Panc1 (cell line): Measurements from ENCODE around the gene RRAGC. TPM values are rescaled to one million over a fixed set of nuclear protein-coding genes. Genes with fewer than 3 reads are reported as not detected.

ENCODE experiments used
- ATAC-seq: fragments of 200-7000 bp; cut with Tn5 transposase; 2 replicates; pipeline ENCODE4 v1.9.1; 2020; ENCODE audit warnings: mild to moderate bottlenecking, moderate library complexity
- BruUV-seq: library from RNA; stranded (reverse); fragments of 400-500 nt; replicated peaks from 2 replicates; lab custom pipeline; 2021; lab: Mats Ljungman, UMichigan
- CTCF ChIA-PET: fragments of 300-600 bp; sonication (Branson Sonifier 250); formaldehyde crosslinking; loops from one replicate; lab custom pipeline; 2022; ENCODE audit warnings: antibody characterized with exemption; lab: Charles Lee
- POLR2A ChIA-PET: fragments of 300-600 bp; sonication (Branson Sonifier 250); formaldehyde crosslinking; loops from one replicate; lab custom pipeline; 2022; ENCODE audit warnings: antibody characterized with exemption; lab: Charles Lee
- DNase-seq: peaks from one replicate; pipeline ENCODE4 v3.0.0-alpha.2; 2010; ENCODE audit warnings: low read depth, low spot score
- H3K27ac ChIP-seq: 2 replicates; pipeline ENCODE4 v1.5.1; 2011; ENCODE audit warnings: mild to moderate bottlenecking, low read length, inconsistent platforms
- H3K27me3 ChIP-seq: fragments of 200-500 bp; sonication (Bioruptor generic); 2 replicates; pipeline ENCODE4 v1.6.0; 2014; ENCODE audit warnings: low read length, inconsistent platforms; ENCODE audit not compliant: control insufficient read depth, insufficient read depth
- H3K36me3 ChIP-seq: fragments of 200-500 bp; sonication (Bioruptor generic); 2 replicates; pipeline ENCODE4 v1.5.1; 2014; ENCODE audit warnings: inconsistent platforms, mild to moderate bottlenecking, low read length, moderate library complexity; ENCODE audit not compliant: control insufficient read depth, insufficient read depth
- H3K4me1 ChIP-seq: 2 replicates; pipeline ENCODE4 v1.5.1; 2011; ENCODE audit warnings: inconsistent platforms, mild to moderate bottlenecking, low read length, moderate library complexity; ENCODE audit not compliant: control insufficient read depth, insufficient read depth
- H3K4me3 ChIP-seq, 2 experiments: 2 replicates each; pipeline ENCODE4 v1.5.1; 2011 to 2012; ENCODE audit warnings: low read depth in 2 of 2, low read length in 2 of 2, mild to moderate bottlenecking in 2 of 2, inconsistent platforms in 1 of 2, moderate library complexity in 1 of 2
- H3K9me3 ChIP-seq: fragments of 200-500 bp; sonication (Bioruptor generic); 2 replicates; pipeline ENCODE4 v1.5.1; 2014; ENCODE audit warnings: low read depth, mild to moderate bottlenecking, inconsistent platforms, low read length, moderate library complexity; ENCODE audit not compliant: control insufficient read depth, insufficient read depth
- POLR2AphosphoS5 ChIP-seq: IDR thresholded peaks from 2 replicates; pipeline ENCODE4 v1.6.1; 2012; ENCODE audit warnings: mild to moderate bottlenecking, low read depth, low read length, moderate library complexity
- SIN3A ChIP-seq: IDR thresholded peaks from 2 replicates; pipeline ENCODE4 v1.6.1; 2012; ENCODE audit warnings: low read depth, mild to moderate bottlenecking, low read length, moderate library complexity, borderline replicate concordance; ENCODE audit not compliant: insufficient read depth
- TCF7L2 ChIP-seq: IDR thresholded peaks from 2 replicates; pipeline ENCODE4 v1.6.1; 2011; ENCODE audit warnings: mild to moderate bottlenecking, low read depth, low read length, inconsistent platforms
- in situ Hi-C: cut with HindIII; loops from 2 replicates; pipeline ENCODE4 v1.10.0; 2016; ENCODE audit warnings: low sequenced_read_pairs, low pct_unique_long_range_greater_than_20kb
- intact Hi-C: fragments of 100-400 bp; cut with micrococcal nuclease; formaldehyde crosslinking; loops from one replicate; pipeline ENCODE4 v1.10.0; 2022; ENCODE audit not compliant: unreplicated experiment
- total RNA-seq: library from RNA; stranded (reverse); gene quantifications from one replicate; pipeline ENCODE4 v1.2.1, GENCODE V29; 2021; ENCODE audit not compliant: unreplicated experiment
- TF ChIP-seq, protein P1 (sequence below), 2 experiments: IDR thresholded peaks; 2 replicates each; pipeline ENCODE4 v1.6.1; 2011 to 2012; ENCODE audit warnings: low read depth in 2 of 2, control low read depth in 1 of 2, low read length in 1 of 2, mild to moderate bottlenecking in 1 of 2, moderate library complexity in 1 of 2; ENCODE audit not compliant: insufficient read depth in 1 of 2
- TF ChIP-seq, protein P2 (sequence below): fragments of 450-650 bp; IDR thresholded peaks from 2 replicates; pipeline ENCODE4 v1.5.1; 2017; ENCODE audit warnings: mild to moderate bottlenecking

Gene RRAGC
- total RNA-seq, 1 experiment from 2014 or later: 44.3 TPM

DNA sequence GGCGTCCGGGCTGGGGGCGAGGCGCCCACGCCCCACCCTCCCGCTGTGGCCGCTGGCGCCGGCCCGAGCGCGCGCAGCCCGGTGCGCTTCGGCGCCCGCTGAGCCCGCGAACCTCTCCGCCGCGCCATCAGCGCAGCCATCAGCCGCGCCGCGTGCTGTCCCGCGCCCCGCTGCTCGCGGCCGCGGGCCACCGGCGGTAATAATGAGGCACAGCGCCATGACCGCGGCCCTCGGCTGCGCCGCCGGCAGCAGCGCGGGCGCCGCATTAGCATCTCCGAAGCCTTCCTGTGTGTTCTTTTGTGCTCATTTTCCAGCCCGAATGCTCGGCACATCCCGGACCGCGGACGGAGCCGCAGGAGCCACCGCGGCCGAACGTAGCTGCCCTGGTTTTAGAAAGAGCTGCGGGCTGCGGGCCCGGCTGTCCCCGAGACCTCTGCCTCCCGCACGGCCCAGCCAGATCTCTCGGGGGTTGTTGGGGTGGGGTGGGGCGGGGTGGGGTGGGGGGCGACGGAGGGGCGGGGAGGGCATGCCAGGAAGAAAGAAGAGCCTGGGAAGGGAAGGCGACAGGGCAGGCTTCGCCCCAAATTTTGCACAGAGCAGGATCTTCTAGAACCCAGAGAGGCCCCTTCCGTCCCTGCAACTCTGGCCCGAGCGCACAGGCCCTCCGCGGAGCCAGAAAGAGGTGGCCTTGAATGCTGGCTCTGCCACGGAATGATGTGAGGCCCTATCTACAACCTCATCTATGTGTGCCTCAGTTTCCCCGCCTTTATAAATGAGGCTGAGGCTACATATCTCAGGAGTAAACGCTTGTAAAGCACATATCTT is 55.3 kb downstream of the RRAGC start:
- POLR2A ChIA-PET: no interaction called here
- ATAC-seq: peak; percentile 70

DNA sequence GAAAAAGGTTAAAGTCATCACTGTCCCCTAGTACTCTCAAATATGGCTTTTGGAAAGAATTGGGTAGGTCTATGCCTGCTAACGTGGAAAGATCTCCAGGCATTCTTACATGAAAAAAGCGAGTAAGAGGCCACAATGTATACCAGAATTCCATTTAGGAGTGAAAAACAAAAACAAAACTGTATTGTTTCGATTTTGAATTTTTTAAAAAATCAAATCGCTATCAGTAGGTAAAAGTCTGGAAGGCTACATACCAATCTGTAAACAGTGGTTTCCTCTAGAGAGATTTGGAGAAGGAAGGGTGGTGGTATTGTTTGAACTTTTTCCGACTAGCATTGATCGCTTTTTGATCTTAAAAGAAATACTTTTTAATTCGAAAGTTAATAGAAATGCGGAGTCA is 55.9 kb downstream of the RRAGC start:
- intact Hi-C loops (no loop called here), in situ Hi-C loops (no loop called here)
- no TSS peak for BruUV-seq
- no peaks in the 10 kb centered on the region for H3K36me3 ChIP-seq
- ATAC-seq: no peak; the same call in 1 of the 2 replicates
- ChIA-PET CTCF (no interaction called here), POLR2A (no interaction called here)
- no peak for DNase-seq
- peaks cover 33% of the 10 kb centered on the region for H3K27me3 ChIP-seq
- TF ChIP-seq, protein P1, sequence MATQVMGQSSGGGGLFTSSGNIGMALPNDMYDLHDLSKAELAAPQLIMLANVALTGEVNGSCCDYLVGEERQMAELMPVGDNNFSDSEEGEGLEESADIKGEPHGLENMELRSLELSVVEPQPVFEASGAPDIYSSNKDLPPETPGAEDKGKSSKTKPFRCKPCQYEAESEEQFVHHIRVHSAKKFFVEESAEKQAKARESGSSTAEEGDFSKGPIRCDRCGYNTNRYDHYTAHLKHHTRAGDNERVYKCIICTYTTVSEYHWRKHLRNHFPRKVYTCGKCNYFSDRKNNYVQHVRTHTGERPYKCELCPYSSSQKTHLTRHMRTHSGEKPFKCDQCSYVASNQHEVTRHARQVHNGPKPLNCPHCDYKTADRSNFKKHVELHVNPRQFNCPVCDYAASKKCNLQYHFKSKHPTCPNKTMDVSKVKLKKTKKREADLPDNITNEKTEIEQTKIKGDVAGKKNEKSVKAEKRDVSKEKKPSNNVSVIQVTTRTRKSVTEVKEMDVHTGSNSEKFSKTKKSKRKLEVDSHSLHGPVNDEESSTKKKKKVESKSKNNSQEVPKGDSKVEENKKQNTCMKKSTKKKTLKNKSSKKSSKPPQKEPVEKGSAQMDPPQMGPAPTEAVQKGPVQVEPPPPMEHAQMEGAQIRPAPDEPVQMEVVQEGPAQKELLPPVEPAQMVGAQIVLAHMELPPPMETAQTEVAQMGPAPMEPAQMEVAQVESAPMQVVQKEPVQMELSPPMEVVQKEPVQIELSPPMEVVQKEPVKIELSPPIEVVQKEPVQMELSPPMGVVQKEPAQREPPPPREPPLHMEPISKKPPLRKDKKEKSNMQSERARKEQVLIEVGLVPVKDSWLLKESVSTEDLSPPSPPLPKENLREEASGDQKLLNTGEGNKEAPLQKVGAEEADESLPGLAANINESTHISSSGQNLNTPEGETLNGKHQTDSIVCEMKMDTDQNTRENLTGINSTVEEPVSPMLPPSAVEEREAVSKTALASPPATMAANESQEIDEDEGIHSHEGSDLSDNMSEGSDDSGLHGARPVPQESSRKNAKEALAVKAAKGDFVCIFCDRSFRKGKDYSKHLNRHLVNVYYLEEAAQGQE (IDR thresholded peaks at IDR 0.05; ENCODE audit: insufficient read depth in 1 of 2, low read depth in 2 of 2, low read length in 1 of 2): no peak
- TF ChIP-seq, protein P2, sequence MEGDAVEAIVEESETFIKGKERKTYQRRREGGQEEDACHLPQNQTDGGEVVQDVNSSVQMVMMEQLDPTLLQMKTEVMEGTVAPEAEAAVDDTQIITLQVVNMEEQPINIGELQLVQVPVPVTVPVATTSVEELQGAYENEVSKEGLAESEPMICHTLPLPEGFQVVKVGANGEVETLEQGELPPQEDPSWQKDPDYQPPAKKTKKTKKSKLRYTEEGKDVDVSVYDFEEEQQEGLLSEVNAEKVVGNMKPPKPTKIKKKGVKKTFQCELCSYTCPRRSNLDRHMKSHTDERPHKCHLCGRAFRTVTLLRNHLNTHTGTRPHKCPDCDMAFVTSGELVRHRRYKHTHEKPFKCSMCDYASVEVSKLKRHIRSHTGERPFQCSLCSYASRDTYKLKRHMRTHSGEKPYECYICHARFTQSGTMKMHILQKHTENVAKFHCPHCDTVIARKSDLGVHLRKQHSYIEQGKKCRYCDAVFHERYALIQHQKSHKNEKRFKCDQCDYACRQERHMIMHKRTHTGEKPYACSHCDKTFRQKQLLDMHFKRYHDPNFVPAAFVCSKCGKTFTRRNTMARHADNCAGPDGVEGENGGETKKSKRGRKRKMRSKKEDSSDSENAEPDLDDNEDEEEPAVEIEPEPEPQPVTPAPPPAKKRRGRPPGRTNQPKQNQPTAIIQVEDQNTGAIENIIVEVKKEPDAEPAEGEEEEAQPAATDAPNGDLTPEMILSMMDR: no peak
- TF ChIP-seq SIN3A (no peak), POLR2AphosphoS5 (no peak), TCF7L2 (no peak)
- no peaks in the 10 kb centered on the region; the same call in none of the 2 replicates for H3K4me1 ChIP-seq
- peak overlapping the region; percentile 26 to 27; a peak in 3 of 4 replicates for H3K4me3 ChIP-seq
- no peak overlapping the region for H3K27ac ChIP-seq
- no peaks in the 10 kb centered on the region for H3K9me3 ChIP-seq

More for the DNA sequence above, 55.3 kb downstream of the RRAGC start:
- CTCF ChIA-PET: no interaction called here
- H3K27me3 ChIP-seq: peaks cover 32% of the 10 kb centered on the region
- peak overlapping the region; percentile 27 to 37 for H3K4me3 ChIP-seq
- no peaks in the 10 kb centered on the region; the same call in none of the 2 replicates for H3K4me1 ChIP-seq
- no peaks in the 10 kb centered on the region for H3K36me3 ChIP-seq
- intact Hi-C loops: no loop called here
- TF ChIP-seq POLR2AphosphoS5 (no peak), SIN3A (no peak), TCF7L2 (no peak)
- TF ChIP-seq, protein P2: no peak
- TF ChIP-seq, protein P1 (IDR thresholded peaks at IDR 0.05; ENCODE audit: insufficient read depth in 1 of 2, low read depth in 2 of 2, low read length in 1 of 2): no peak
- in situ Hi-C loops: no loop called here
- BruUV-seq: no TSS peak
- no peak overlapping the region for H3K27ac ChIP-seq
- no peak for DNase-seq
- no peaks in the 10 kb centered on the region for H3K9me3 ChIP-seq
